Middle frontal gyrus (tissue), 1 donor: Measurements from ENCODE around the gene RTP3.

Experiments
- DNase-seq: peaks from one replicate; pipeline ENCODE4 v3.0.0-alpha.2; 2015; ENCODE audit warnings: low spot score; ENCODE audit errors: extremely low spot score

RTP3 gene

DNA sequence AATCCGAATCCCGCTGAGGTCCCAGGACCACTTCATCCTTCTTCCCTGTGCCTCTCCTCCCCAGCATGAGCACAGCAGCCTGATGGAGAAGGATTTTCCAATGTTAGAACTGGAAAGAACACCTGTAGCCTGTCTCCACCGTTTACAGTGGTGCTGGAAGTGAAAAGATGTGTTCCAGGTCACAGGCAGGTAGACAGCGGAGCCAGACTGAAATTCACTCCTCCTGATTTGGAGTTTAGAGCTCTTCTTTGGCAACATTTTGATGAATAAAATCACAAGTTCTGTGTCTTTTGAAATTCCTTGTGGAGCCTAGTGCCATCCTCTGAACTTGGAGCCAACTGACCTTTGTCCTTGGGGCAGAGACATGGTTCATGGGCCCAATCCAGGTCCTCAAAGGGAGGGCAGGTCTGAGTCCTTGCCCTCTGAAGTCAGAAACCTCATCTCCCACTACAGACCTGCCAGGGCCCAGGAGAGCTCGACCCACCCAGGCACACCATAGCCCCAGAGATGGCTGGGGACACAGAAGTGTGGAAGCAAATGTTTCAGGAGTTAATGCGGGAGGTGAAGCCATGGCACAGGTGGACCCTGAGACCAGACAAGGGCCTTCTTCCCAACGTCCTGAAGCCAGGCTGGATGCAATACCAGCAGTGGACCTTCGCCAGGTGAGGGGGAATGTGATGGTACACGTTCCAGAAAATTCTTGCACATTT lies at the start of gene RTP3:
Gene RTP3 (plus strand): TSS at position 421 of the 710 bp plus-strand sequence. CDS start 87 bp downstream, at position 508.
- DNase-seq = no peak

DNA sequence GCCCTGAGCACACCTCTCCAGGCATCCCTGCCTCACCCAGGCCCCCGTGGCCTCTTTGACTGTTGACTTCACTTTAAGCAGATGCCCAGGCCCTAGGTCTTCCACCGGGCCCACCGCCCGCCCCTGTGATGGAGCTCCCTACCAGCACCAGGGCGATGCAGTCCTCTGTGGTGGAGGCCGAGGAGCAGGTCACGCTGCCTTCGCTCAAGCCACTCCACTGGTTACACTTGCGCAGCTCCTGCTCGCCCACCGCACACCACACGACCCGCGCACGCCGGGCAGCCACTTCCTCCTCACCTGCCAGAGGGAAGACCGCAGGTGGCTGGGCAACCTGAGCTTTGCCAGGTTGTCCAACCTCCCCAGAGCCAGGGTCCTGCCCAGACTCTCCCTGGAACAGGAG lies 49.1 kb upstream of the RTP3 start:
- no peak for DNase-seq

DNA sequence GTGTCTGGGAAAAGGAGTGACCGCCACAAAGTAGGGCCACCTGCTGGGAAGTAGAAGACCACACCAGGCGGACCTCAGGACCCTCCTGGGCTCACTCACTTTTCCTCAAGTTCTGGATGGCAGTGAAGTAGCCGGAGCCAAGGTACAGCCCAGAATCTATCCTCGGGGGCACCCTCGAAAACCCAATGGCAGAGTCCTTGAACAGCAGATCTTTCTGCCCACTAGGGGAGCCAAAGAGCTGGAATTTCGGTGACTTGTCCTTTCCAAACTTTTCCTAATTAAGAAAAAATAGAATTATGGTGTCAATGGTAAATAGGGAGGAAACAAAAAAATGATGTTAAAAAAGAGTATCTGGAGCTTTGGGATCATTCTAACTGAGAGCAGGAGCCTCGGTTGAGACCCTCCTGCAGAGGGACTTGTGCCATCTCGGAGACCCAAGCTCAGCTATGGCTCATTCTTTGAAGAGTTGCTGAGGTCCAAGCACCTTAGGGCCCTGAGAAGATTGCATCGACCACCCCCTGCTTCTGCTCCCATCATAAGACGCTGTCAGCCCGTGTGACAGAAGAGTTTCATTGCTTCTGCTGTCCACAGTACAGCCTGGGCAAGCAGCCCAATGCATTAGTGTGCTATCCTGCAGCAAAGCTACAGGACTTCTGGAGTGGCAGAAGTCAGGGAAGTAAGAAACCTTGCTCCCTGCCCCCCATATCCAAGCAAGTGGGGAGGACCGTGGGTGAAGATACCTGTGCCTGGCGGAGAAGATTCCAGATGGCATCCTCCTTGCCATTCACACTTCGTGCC lies 47.8 kb upstream of the RTP3 start:
- no peak for DNase-seq

DNA sequence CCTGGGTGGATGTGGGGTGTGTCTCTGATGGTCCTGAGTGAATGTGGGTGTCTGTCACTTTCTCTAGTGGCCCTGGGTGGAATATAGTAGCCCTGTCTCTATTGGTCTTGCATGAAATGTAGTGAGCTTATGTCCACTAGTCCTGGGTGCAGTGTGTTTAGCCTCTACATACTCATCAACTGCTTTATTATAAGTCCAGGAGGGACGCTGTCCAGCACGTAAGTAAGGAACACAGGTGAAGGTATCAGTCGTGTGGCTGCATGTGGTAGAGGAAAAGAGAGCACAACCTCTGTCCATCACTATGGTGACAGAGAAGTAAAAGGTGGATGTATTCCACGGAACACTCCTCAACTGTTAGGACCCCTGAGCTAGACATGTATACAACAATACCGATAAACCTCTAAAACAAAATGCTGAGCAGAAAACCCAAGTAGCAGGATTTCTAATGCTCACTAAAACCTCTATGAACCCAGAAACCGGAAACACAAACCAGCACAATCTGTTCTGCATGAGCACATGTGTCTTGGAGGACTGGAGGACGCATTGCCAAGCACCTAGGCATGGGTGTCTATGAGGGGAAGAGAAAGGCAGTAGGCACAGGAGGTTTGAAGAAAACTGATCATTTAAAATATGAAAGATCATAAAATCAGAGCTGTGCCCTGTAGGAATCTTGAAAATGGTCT lies 44.1 kb upstream of the RTP3 start:
- no peak for DNase-seq

DNA sequence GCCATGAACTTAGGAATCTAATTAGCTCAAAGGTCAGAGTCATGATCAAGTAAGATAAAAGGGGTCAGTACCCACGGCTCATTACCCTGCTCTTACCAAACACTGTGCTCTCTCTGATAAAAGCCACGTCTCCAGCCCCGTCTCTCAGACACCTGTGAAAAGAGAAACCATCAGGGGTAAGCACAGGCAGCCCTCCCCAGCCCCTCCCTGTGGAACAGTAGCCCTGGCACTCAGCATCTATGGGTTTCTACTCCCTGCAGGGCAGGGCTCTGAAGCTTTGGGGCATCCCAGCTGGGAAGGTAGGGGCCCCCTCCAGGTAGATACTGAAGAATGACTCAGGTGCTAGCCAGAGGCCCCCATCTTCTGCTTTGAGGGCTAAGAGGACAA lies 43.6 kb upstream of the RTP3 start:
- no peak for DNase-seq

DNA sequence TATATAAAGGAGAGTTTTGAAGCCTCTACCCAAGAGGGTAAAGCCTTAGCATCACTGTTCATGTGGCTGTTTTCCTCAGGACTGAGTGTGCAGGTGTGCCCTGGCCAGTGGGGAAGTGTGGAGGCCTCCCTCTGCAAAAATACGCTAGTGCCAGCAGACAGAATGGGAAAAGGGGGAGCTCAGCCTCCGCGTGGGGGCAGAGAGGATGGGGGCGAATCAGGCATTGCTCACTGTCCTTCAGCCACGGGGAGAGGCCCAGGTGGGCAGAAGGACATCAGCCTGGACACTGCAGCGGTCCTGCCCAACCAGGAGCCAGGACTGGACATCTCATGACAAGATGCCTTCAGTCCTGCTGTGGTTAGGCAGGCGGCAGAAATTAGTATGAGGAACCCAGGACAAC lies 43.2 kb upstream of the RTP3 start:
- no peak for DNase-seq

DNA sequence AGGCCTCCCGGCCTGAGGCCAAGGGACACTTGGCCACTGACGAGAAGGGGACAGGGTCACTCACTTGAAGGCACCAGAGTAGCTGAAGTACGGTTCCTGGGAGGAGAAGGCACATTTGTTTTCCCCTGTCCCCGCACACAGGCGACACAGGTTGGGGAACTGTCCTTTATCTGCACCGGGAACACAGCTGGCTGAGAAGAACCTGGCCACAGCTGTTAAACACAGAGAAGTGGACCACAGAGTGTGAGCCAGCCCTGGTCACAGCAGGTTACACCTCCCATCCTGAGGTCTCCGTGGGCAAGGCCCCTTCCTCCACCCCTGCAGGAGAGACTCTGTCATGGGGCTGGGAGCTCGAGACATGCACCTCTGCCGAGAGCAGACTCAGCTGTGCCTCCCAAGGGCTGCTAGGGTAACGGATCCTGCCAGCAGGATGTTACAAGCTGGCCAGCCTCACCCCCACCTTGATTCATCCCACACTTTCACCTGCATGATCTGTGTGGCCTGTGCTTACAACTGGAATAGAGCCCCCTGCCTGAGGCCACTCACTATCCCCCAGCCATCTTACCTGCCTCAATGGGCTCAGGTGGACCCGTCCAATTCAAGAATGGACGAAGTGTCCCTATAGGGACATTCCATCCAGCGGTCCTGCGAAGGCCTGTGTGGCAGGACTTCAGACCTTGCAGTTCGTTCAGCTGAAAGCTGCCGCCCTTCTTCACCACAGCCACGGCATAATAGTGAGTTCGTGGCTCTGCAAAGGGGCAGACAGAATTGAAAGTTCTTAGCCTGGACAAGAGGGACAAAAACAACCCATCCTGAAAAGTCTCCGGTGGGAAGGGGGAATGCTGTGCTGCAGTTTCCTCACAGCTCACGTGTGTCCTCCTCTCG lies 42.3 kb upstream of the RTP3 start:
- no peak for DNase-seq

DNA sequence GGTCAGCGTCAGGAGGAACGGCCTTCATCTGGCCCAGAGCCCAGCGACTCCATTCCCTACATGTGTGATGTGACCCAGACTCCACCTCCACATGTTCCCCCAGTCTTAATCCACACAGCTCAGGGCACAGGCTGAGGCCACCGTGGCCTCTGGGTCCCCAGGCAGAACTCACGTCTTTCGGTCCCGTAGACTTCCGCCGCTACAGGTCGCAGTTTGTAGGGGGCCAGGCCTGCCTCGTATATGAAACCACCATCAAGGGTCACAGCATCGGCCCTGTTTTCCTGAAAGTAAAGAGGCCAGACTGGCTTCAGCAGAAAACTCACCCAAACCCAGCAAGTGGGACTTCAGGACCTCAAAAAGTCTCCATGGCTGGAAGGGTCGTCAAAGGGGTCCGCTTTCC lies 41.7 kb upstream of the RTP3 start:
- no peak for DNase-seq

DNA sequence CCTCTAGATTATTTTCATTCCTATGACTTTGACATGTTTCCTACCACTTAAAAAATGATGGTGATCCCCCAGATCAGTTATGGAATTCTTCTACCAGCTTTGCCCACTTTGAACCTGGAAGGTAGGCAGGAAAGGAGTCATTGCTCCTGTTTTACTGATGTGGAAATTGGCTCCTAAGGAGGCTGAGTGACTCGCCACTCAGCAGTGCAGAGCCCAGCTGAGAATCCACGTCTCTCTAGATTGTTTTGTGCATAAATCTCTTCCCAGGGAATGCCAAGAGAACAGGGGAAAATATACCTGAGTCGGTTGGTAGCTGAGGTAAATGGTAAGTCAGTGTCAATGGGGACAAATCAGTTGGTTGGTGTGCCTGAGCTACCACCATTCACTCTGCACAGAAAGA lies 37.7 kb upstream of the RTP3 start:
- no peak for DNase-seq

DNA sequence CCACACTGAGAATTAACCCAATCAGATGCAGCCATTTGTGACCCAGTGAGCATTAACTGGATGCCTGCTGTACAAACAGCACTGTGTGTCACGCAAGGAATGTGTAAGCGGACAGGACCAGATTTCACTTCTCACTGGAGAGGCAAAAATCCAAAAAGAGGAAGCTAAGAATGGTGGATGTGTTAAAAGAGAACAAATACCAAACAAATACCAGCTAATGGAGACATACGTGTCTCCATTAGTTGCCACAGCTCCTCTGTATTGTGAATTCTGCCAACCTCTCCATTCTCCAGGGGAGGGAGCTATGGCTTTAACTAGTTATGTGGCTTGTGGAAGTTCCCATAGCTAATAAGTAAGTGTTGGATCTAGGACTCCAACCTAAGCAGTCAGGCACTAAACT lies 35.7 kb upstream of the RTP3 start:
- no peak for DNase-seq

DNA sequence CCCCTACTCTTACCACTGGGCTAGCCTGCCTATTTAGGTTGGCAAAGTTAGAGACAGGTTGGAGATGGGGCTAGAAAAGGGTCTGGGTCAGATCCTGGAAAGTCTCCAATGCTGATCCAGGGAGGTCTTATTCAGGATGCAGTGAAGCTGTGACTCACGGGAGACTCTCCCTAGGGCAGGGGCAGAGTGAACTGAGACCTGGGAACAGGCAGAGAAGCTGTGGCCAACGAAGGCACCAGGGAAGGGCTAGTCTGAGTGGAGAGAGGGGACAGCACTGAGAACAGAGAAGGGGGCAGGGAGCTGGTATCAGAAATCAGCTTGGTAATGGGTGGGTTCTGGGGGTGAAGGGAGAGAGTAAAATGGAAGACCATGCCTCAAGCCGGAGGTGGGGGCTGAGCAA lies 35.3 kb upstream of the RTP3 start:
- DNase-seq = no peak

DNA sequence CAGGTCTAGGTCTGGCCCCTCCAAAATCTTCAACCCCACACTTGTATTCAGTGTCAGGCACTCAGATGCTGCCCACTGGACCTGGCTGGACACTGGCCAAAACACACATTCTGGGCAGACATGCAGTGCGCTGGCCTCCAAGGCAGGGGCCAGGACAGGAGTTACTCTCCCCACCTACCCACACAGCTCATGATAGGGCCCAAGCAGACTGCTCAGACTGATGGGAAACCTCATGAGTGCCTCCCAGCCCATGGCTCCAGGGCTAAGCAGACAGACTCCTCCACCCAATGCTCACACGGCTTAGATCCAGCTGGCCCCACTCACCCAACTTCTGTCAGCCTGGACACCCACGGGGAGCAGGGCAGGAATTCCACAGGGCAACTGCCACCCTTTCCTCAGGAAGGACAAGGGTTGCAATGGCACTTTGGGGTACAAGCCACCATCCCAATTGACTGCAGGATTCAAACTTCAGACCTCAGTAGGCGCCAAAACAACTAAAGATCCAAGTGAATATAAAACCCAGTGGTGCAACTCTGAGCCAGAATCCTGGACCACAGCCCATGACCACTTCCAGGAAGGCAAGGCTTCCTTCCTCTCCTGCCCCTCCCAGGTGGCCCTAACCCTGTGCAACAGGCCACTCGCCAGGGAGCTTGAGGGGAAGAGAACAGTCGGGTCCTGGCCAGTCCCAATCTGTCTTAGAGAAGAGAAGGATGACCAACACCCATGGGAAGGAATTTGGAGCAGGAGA lies 34.5 kb upstream of the RTP3 start:
- no peak for DNase-seq

DNA sequence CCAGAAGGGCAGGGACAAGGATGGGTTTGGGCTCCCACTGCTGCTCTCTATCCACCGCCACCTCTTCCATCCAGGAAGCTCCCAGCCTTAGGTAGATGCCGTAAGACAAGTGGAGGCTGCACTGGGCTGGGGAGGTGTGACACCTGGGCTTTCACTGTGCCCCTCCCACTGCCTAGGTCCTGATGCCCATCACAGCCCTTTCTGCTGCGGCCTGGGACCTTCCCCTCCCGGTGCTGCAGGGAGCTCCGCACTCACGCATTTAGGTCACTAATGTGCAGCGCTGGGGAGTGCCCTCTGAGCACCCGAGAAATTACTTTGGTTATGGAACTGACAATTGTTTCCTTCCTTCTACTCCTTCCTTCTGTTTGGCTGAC lies 33.9 kb upstream of the RTP3 start:
- DNase-seq = no peak

DNA sequence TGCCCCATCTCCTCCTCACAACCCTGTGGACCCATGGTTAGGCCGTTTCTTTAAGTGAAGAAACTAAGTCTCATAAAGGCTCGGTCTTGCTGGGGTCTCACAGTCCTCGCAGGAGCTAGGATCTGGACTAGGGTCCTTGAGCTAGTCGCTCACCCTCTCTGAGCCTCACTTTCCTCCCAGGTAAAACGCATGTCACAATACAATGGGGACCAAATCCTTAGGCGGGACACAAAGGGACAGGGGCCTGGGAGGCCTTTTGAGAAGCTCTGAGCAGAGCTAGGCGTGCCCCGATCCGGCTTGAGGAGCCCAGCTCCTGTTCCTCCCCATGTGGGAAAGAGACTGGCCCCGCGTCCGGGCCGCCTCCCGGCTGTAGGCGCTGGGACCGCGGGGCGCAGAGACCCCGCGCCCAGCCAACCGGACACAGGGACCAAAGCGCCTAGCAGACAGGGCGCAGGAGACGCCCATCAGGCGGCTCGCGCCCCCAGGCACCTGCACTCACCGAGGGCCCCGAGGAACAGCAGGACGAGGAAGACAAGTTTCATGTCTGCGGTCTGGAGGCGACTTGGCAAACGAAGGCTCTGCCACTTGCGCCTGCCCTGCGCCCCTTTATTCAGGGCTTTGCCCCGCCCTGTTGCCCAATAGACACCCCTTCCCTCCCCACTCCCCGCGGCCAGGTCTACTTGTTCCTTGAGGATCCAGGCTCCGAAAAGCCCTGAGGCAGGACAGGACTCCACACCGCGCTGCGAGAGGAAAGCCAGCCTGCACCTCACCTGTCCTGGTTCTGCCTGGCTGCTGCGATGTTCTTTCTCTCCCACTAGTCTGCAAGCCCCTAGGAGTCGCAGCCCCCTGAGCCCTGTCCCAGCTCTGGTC lies 33.2 kb upstream of the RTP3 start, which contains the start of gene LTF:
Gene LTF (minus strand): TSS at position 580 of the 870 bp plus-strand sequence. CDS start 38 bp downstream, at position 542.
- no peak for DNase-seq

DNA sequence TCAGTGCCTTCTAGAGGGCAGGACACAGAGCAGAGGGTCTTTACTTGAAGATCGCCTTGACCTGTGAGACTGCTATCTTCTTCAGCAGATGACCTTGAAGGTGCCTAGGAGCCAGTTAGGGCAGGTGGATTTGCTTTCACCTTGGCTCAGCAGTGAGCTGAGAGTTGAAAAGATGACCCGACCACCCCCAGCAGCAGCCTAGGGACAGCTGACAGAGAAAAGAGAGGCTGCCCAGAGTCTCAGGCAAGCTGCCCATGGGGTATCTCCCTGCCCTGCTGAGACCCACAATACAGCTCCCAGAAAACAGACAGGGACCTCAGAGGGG lies 32.6 kb upstream of the RTP3 start:
- DNase-seq = no peak

DNA sequence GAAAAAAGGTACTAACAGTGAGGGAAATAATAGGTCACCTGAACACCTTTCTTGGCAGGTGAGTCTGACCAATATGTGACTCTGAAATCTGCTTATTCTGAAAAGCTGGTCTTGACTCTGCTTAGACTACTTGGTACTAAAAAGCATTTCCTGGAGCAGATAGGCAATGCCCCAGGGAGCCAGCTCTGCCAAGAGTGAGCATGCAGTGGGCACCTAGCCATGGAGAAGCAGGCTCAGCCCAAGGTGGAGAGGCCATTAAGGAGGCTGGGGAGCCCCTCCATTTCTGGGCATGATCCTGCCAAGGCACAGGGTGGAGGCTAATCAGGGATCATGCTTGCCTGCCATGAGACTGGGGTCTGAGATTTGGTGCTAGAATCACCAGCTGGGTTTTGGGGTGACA lies 31.5 kb upstream of the RTP3 start:
- no peak for DNase-seq

DNA sequence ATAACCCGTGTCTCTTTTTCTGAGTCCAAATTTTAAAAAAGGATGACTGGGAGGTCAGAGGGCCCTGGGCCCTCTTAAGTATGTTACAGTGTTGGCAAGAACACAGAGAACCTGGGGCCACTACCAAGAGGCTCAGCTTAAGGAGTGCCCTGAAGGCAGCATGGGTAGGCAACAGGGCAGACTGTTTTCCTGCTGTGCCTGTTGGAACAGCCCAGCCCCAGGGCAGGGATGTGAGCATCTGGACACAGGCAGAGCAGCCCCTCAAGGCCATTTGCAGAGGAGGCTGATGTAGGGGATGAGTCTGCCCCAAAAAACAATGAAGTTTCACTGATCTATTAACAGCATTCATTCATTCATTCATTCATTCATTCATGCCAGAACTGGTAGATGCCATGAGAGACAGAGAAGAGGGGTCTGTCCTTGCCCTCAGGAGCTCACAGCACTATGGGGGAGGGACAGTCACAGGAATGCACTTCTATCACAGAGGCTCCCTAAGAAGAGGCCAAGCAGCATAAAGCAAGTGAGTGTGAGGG lies 30.8 kb upstream of the RTP3 start:
- no peak for DNase-seq

DNA sequence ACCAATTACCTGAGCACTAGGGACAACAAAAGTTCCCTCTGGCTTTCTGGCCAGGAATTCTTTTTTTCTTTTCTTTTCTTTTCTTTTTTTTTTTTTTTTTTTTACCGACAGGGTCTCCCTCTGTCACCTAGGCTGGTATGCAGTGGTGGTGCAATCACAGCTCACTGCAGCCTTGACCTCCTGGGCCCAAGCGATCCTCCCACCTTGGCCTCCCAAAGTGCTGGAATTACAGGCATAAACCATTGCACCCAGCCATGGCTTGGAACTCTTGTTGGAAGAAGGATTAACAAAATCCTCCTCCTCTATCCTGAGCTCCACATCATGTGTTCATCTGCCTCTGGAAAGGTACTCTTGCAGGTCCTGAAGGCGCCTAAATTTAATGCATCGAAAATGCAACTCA lies 30.2 kb upstream of the RTP3 start:
- no peak for DNase-seq

DNA sequence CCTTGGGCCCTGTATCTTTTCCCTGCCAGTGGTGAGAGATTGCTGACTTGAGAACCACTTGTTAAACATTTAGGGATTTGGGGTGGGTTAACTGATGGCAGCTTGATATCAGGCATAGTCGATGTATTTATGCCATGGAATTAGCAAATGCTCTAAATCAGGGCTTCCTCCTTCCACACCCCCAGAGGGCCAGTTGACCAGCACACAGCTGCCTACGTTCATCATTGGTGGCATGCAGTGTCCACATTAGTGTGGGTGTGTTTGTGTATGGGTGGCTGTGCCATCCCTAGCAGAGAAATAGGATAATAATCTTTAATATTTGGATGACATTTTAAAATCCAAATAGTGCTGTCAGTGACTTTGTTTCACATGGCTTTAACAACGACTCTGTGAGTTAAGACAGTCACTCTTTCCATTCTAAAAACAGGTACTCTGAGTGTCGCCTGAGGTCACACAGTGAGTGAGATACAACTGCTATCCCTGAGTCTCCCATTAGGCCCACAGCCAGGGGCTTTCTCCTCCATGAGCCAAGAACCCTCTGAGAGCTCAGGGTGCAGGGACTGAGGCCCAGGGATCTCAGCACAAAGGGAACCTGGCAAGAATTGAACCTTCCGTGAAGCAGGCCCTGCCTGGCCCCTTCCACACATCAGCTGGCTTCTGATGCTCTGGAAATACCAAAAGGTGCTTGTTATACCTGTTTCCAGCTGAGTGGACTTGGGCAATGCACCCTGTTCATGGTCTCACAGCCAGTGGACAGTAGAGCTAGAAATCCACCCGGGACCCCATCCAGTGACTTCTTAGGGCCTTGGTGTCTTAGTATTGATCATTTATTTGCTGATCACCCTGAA lies 28.8 kb upstream of the RTP3 start:
- no peak for DNase-seq
